ENCODE data around the gene DIP2C. TPM values are rescaled to one million over a fixed set of nuclear protein-coding genes. Genes with fewer than 3 reads are reported as not detected.
A peak's percentile ranks its signal among the peaks of the same experiment; 100 is the strongest.
"Not testable (repeated sequence)": the region's sequence is repeated elsewhere in the genome, so short reads cannot be mapped to it uniquely, and the experiment has no call there.

DIP2C gene
- total and polyA plus RNA-seq, 4 donors: 6.4 to 40.2 (median 23.8) TPM

DNA sequence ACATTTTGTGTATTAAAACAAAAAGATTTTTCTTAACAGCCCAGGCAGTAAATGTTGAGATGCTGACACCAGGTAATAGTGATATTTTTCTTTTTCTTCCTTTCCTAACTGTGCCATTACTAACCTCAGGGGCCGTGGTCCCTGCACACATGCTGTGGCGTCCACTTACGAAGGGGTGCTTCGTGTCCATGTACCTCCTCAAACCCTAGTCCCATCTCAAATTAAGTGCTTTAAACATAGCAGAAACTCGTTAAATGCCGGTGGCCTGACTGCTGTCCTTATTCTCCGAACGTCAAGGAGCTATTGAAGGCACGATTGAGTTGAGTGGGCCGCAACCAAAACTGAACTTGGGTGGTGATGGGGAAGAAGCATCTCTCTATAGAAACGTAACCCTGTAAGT, 421.8 kb downstream of the DIP2C start:
- H3K9me3 ChIP-seq (ENCODE audit: control insufficient read depth, low read length): no peaks in the 10 kb centered on the region
- no peaks in the 10 kb centered on the region for H3K4me1 ChIP-seq (ENCODE audit: control insufficient read depth in 1 of 2, insufficient read depth in 2 of 2, low read length in 2 of 2)
- no peaks in the 10 kb centered on the region for H3K27me3 ChIP-seq (ENCODE audit: control insufficient read depth in 1 of 2, insufficient read depth in 2 of 2, low read length in 1 of 2)
- no peak for ATAC-seq (ENCODE audit: low FRiP score)
- no peak overlapping the region for H3K4me3 ChIP-seq (ENCODE audit: low read length in 2 of 2)
- H3K27ac ChIP-seq (ENCODE audit: low read depth in 1 of 2, low read length in 2 of 2): no peak overlapping the region
- no peak for DNase-seq
- no peaks in the 10 kb centered on the region for H3K36me3 ChIP-seq (ENCODE audit: control insufficient read depth in 1 of 2, insufficient read depth in 2 of 2, low read length in 1 of 2)
- 95 to 96% methylated on average over 11 of the region's 11 CpGs for WGBS, 2 donors
- intact Hi-C loops (cut with DNase I): no loop called here

DNA sequence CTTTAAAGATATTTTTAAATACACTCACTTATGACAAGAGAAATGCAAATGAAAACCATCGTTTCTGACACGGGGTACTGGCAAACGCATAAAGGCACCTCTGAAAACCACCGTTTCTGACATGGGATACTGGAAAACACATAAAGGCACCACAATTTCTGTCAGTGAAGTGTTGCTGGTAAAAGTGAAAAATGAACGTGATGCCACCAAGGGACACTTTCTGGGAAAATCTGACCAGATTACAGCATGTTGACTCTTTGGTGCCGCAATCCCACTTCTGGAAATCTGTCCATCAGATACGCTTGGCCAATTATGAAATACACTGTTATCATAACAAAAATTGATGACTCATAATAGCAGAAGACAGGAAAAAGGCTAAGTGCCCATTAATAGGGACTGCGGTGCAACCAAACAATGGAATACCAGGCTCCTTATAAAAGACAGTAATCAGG, 422.5 kb downstream of the DIP2C start:
- Histone ChIP-seq H3K36me3 (ENCODE audit: control insufficient read depth in 1 of 2, insufficient read depth in 2 of 2, low read length in 1 of 2) (no peaks in the 10 kb centered on the region), H3K27me3 (ENCODE audit: control insufficient read depth in 1 of 2, insufficient read depth in 2 of 2, low read length in 1 of 2) (no peaks in the 10 kb centered on the region), H3K4me1 (ENCODE audit: control insufficient read depth in 1 of 2, insufficient read depth in 2 of 2, low read length in 2 of 2) (no peaks in the 10 kb centered on the region), H3K4me3 (ENCODE audit: low read length in 2 of 2) (no peak overlapping the region), H3K27ac (ENCODE audit: low read depth in 1 of 2, low read length in 2 of 2) (no peak overlapping the region), H3K9me3 (ENCODE audit: control insufficient read depth, low read length) (no peaks in the 10 kb centered on the region)
- DNase-seq (no peak), ATAC-seq (ENCODE audit: low FRiP score) (peak; percentile 29)
- 3 to 11% methylated on average over 8 of the region's 8 CpGs for WGBS, 2 donors
- intact Hi-C loops (cut with DNase I): no loop called here

DNA sequence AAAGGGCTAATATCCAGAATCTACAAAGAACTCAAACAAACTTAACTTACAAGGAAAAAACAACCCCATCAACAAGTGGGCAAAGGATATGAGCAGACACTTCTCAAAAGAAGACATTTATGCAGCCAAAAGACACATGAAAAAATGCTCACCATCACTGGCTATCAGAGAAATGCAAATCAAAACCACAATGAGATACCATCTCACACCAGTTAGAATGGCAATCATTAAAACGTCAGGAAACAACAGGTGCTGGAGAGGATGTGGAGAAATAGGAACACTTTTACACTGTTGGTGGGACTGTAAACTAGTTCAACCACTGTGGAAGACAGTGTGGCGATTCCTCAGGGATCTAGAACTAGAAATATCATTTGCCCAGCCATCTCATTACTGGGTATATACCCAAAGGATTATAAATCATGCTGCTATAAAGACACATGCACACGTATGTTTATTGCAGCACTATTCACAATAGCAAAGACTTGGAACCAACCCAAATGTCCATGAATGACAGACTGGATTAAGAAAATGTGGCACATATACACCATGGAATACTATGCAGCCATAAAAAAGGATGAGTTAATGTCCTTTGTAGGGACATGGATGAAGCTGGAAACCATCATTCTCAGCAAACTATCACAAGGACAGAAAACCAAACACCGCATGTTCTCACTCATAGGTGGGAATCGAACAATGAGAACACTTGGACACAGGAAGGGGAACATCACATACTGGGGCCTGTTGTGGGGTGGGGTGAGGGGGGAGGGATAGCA, 423.5 kb downstream of the DIP2C start:
- H3K36me3 ChIP-seq (ENCODE audit: control insufficient read depth in 1 of 2, insufficient read depth in 2 of 2, low read length in 1 of 2): not testable (repeated sequence)

DNA sequence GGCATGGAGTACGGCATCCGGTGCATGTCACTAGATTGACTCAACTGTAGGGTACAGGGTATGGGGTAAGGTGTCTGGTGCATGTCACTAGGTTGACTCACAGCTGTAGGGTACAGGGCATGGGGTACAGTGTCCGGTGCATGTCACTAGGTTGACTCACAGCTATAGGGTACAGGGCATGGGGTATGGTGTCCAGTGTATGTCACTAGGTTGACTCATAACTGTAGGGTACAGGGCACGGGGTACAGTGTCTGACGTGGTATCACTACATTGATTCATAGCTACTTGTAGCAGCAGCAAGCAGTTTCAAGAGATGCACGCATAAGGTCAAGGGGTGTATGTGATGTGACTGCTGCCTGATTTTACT, 424.4 kb downstream of the DIP2C start:
- H3K27ac ChIP-seq (ENCODE audit: low read depth in 1 of 2, low read length in 2 of 2); intact Hi-C loops (cut with DNase I); H3K9me3 ChIP-seq (ENCODE audit: control insufficient read depth, low read length); ATAC-seq (ENCODE audit: low FRiP score); H3K4me3 ChIP-seq (ENCODE audit: low read length in 2 of 2); H3K27me3 ChIP-seq (ENCODE audit: control insufficient read depth in 1 of 2, insufficient read depth in 2 of 2, low read length in 1 of 2); H3K4me1 ChIP-seq (ENCODE audit: control insufficient read depth in 1 of 2, insufficient read depth in 2 of 2, low read length in 2 of 2); DNase-seq; H3K36me3 ChIP-seq (ENCODE audit: control insufficient read depth in 1 of 2, insufficient read depth in 2 of 2, low read length in 1 of 2): not testable (repeated sequence)
- 93 to 94% methylated on average over 6 of the region's 6 CpGs for WGBS, 2 donors

More for the DNA sequence above, 423.5 kb downstream of the DIP2C start:
- H3K27ac ChIP-seq (ENCODE audit: low read depth in 1 of 2, low read length in 2 of 2); H3K4me3 ChIP-seq (ENCODE audit: low read length in 2 of 2); ATAC-seq (ENCODE audit: low FRiP score); H3K4me1 ChIP-seq (ENCODE audit: control insufficient read depth in 1 of 2, insufficient read depth in 2 of 2, low read length in 2 of 2); H3K9me3 ChIP-seq (ENCODE audit: control insufficient read depth, low read length); intact Hi-C loops (cut with DNase I); DNase-seq; H3K27me3 ChIP-seq (ENCODE audit: control insufficient read depth in 1 of 2, insufficient read depth in 2 of 2, low read length in 1 of 2): not testable (repeated sequence)
- 89 to 100% methylated on average over 2 to 5 of the region's 5 CpGs for WGBS, 2 donors

DNA sequence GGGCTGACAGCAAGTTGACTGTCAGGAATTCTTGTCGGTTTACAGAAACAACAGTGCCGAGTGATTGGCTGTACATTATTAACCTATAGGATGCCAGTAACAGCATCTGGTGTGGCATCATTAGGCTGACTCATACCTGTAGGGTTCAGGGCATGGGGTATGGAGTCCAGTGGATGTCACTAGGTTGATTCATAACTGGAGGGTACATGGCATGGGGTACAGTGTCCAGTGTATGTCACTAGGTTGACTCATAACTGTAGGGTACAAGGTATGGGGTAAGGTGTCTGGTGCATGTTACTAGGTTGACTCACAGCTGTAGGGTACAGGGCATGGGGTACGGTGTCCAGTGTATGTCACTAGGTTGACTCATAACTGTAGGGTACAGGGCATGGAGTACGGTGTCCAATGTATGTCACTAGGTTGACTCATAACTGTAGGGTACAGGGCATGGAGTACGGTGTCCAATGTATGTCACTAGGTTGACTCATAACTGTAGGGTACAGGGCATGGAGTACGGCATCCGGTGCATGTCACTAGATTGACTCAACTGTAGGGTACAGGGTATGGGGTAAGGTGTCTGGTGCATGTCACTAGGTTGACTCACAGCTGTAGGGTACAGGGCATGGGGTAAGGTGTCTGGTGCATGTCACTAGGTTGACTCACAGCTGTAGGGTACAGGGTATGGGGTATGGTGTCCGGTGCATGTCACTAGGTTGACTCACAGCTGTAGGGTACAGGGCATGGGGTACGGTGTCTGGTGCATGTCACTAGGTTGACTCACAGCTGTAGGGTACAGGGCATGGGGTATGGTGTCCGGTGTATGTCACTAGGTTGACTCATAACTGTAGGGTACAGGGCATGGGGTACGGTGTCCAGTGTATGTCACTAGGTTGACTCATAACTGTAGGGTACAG, 425.1 kb downstream of the DIP2C start:
- ATAC-seq (ENCODE audit: low FRiP score); H3K27ac ChIP-seq (ENCODE audit: low read depth in 1 of 2, low read length in 2 of 2); H3K27me3 ChIP-seq (ENCODE audit: control insufficient read depth in 1 of 2, insufficient read depth in 2 of 2, low read length in 1 of 2); H3K36me3 ChIP-seq (ENCODE audit: control insufficient read depth in 1 of 2, insufficient read depth in 2 of 2, low read length in 1 of 2); intact Hi-C loops (cut with DNase I); H3K4me3 ChIP-seq (ENCODE audit: low read length in 2 of 2); H3K4me1 ChIP-seq (ENCODE audit: control insufficient read depth in 1 of 2, insufficient read depth in 2 of 2, low read length in 2 of 2); H3K9me3 ChIP-seq (ENCODE audit: control insufficient read depth, low read length); DNase-seq: not testable (repeated sequence)
- 84 to 86% methylated on average over 11 of the region's 11 CpGs for WGBS, 2 donors

DNA sequence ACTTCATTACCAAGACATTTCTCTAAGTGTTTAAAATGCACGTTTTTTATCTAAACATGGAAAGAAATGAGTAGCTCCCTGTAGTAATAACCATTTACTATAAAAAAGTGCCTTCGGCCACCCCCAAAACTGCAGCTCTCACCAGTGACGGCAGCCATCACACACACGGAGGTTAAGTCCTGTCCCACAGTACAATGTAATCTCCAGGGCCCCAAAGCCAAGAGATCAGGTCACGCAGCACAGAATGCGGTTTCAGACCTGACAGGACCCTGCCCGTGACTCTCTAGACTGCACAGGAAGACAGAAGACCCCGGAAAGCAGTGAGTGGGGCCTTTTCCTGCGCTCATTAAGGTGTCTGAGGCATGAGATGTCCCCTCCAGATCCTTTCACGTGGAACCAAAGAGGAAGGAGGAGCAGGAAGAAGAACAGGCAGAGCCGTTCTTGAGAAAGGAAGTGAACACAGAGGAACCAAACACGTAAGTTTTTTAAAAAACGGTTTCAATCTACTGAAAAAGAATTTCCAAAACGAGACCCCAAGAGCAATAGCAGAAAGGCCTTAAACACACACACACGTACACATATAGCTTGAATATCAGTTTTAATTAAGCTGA, 428.5 kb downstream of the DIP2C start:
- no peaks in the 10 kb centered on the region for H3K27me3 ChIP-seq (ENCODE audit: control insufficient read depth in 1 of 2, insufficient read depth in 2 of 2, low read length in 1 of 2)
- WGBS, 2 donors: 91 to 95% methylated on average over 15 of the region's 15 CpGs

DNA sequence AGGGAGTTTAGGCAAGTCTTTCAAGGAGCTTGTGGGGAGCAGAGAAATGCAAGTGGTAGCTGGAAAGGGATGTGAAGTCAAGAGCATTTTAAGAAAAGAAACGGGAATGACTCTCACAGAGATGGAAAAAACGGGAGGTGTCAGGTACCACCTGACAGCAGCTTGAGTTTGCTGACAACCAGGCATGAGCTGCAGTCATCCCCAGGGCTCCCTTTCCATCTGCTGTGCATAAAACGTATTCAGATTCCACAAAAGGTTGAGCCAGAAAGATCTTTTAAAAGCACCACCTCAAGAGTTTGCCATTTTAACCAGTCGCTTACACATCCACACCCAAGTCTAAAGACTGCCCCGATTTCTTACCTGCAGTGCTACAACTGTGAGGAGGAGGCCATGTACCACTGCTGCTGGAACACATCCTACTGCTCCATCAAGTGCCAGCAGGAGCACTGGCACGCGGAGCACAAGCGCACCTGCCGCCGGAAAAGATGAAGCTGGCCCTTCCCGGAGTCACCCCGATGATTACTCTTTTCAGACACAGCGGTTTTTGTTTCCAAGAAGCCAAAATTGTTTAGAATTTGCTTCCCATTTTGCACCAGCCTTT, 437.4 kb downstream of the DIP2C start:
- 93 to 94% methylated on average over 13 of the region's 13 CpGs for WGBS, 2 donors
- DNase-seq: no peak
- Histone ChIP-seq H3K27ac (ENCODE audit: low read depth in 1 of 2, low read length in 2 of 2) (no peak overlapping the region), H3K9me3 (ENCODE audit: control insufficient read depth, low read length) (no peaks in the 10 kb centered on the region), H3K36me3 (ENCODE audit: control insufficient read depth in 1 of 2, insufficient read depth in 2 of 2, low read length in 1 of 2) (peaks cover 4 to 16% of the 10 kb centered on the region in 2 donors), H3K4me3 (ENCODE audit: low read length in 2 of 2) (no peak overlapping the region), H3K27me3 (ENCODE audit: control insufficient read depth in 1 of 2, insufficient read depth in 2 of 2, low read length in 1 of 2) (no peaks in the 10 kb centered on the region), H3K4me1 (ENCODE audit: control insufficient read depth in 1 of 2, insufficient read depth in 2 of 2, low read length in 2 of 2) (no peaks in the 10 kb centered on the region)
- intact Hi-C loops (cut with DNase I): no loop called here
- ATAC-seq (ENCODE audit: low FRiP score): no peak

More for the DNA sequence above, 428.5 kb downstream of the DIP2C start:
- intact Hi-C loops (cut with DNase I): no loop called here
- DNase-seq (no peak), ATAC-seq (ENCODE audit: low FRiP score) (no peak)
- Histone ChIP-seq H3K36me3 (ENCODE audit: control insufficient read depth in 1 of 2, insufficient read depth in 2 of 2, low read length in 1 of 2) (no peaks in the 10 kb centered on the region), H3K4me3 (ENCODE audit: low read length in 2 of 2) (no peak overlapping the region), H3K4me1 (ENCODE audit: control insufficient read depth in 1 of 2, insufficient read depth in 2 of 2, low read length in 2 of 2) (no peaks in the 10 kb centered on the region), H3K9me3 (ENCODE audit: control insufficient read depth, low read length) (no peaks in the 10 kb centered on the region), H3K27ac (ENCODE audit: low read depth in 1 of 2, low read length in 2 of 2) (no peak overlapping the region)

DNA sequence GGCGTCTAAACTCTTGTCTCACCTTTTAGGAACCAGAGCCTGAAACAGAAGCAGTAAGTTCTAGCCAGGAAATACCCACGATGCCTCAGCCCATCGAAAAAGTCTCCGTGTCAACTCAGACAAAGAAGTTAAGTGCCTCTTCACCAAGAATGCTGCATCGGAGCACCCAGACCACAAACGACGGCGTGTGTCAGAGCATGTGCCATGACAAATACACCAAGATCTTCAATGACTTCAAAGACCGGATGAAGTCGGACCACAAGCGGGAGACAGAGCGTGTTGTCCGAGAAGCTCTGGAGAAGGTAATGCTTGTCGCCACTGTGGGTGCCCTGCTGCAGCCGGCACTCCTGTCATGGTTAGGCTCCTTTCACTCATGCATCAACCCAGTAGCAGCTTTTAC, 441.2 kb downstream of the DIP2C start:
- 90 to 91% methylated on average over 15 of the region's 15 CpGs for WGBS, 2 donors
- no peaks in the 10 kb centered on the region for H3K4me1 ChIP-seq (ENCODE audit: control insufficient read depth in 1 of 2, insufficient read depth in 2 of 2, low read length in 2 of 2)
- H3K27ac ChIP-seq (ENCODE audit: low read depth in 1 of 2, low read length in 2 of 2): no peak overlapping the region
- H3K4me3 ChIP-seq (ENCODE audit: low read length in 2 of 2): no peak overlapping the region
- no peak for DNase-seq
- no peaks in the 10 kb centered on the region for H3K27me3 ChIP-seq (ENCODE audit: control insufficient read depth in 1 of 2, insufficient read depth in 2 of 2, low read length in 1 of 2)
- peaks cover 4 to 20% of the 10 kb centered on the region in 2 donors for H3K36me3 ChIP-seq (ENCODE audit: control insufficient read depth in 1 of 2, insufficient read depth in 2 of 2, low read length in 1 of 2)
- intact Hi-C loops (cut with DNase I): no loop called here
- ATAC-seq (ENCODE audit: low FRiP score): no peak
- no peaks in the 10 kb centered on the region for H3K9me3 ChIP-seq (ENCODE audit: control insufficient read depth, low read length)
